Muscle of back (tissue), 13 donors: ENCODE measurements around the gene ARL14EPL. TPM values are rescaled to one million over a fixed set of nuclear protein-coding genes. Genes with fewer than 3 reads are reported as not detected.
A peak's percentile ranks its signal among the peaks of the same experiment; 100 is the strongest.

Source experiments
- DNase-seq, 3 donors: peaks; one replicate each; pipeline versions ENCODE4 v3.0.0 to v3.0.0-alpha.2; 2013
- long read RNA-seq, 9 donors: transcript quantifications; one replicate each; lab custom pipeline, GENCODE V29; 2026
- polyA plus RNA-seq, 10 donors: library from polyadenylated mRNA; unstranded; fragments of 120-200 nt; gene quantifications; one replicate each; pipeline ENCODE4 v1.2.1, GENCODE V29; 2013; ENCODE audit not compliant: insufficient read length in 10 of 10

The ARL14EPL gene
- under 1 TPM in 3 of 10 donors, not detected in 7; 0.09 to 0.19 (median 0.11) TPM for polyA plus RNA-seq
- long read RNA-seq, donor 1 = 0 reads
- long read RNA-seq, donor 2 = 0 reads
- long read RNA-seq, donor 3 = 0 reads
- long read RNA-seq, donor 4 = 0 reads
- long read RNA-seq, donor 5, partial matches to known transcripts = 2,200 of 2,200 reads
- long read RNA-seq, donor 5, other reads (novel, unspliced or antisense) = 0 of 2,200 reads
- long read RNA-seq, donor 6 = 0 reads
- long read RNA-seq, donor 7 = 0 reads
- long read RNA-seq, donor 8 = 0 reads
- long read RNA-seq, donor 9 = 0 reads

GRCh38 chr5:116032094-116032517 lies at the start of gene ARL14EPL:
TSS of gene ARL14EPL (plus strand) at chr5:116032472. CDS start at chr5:116051466, 18,994 bp downstream.
- DNase-seq = peak; percentile 44 to 77 (median 52)

- no peak for DNase-seq
These were observed 48.8 kb upstream of the ARL14EPL start for GRCh38 chr5:115983519-115983918.

GRCh38 chr5:115985802-115986757 lies 46.2 kb upstream of the ARL14EPL start:
- peak in 2 of 3 donors; percentile 49 to 71 for DNase-seq

GRCh38 chr5:115988002-115988401 lies 44.3 kb upstream of the ARL14EPL start:
- no peak for DNase-seq

- DNase-seq = no peak
These were observed 39.4 kb upstream of the ARL14EPL start for GRCh38 chr5:115992848-115993350.

GRCh38 chr5:115995351-115995750 lies 36.9 kb upstream of the ARL14EPL start:
- no peak for DNase-seq

GRCh38 chr5:116002116-116002906 lies 30.0 kb upstream of the ARL14EPL start:
- no peak for DNase-seq

GRCh38 chr5:116004248-116004647 lies 28.0 kb upstream of the ARL14EPL start:
- DNase-seq = no peak

- no peak for DNase-seq
These were observed 22.5 kb upstream of the ARL14EPL start for GRCh38 chr5:116009806-116010205.

- DNase-seq = peak in 1 of 3 donors; percentile 20
These were observed 21.2 kb upstream of the ARL14EPL start for GRCh38 chr5:116011046-116011445.

GRCh38 chr5:116013207-116013785 lies 19.0 kb upstream of the ARL14EPL start:
- DNase-seq = peak in 2 of 3 donors; percentile 9 to 36

- peak in 2 of 3 donors; percentile 16 to 43 for DNase-seq
These were observed 18.3 kb upstream of the ARL14EPL start for GRCh38 chr5:116013936-116014335.

- DNase-seq = no peak
These were observed 8.7 kb upstream of the ARL14EPL start for GRCh38 chr5:116023619-116024018.

GRCh38 chr5:116025866-116026265 lies 6.4 kb upstream of the ARL14EPL start:
- no peak for DNase-seq

GRCh38 chr5:116032991-116033390 lies 719 bp downstream of the ARL14EPL start:
- no peak for DNase-seq

GRCh38 chr5:116035123-116035522 lies 2.9 kb downstream of the ARL14EPL start:
- DNase-seq = no peak

- peak in 1 of 3 donors; percentile 7 for DNase-seq
These were observed 5.1 kb downstream of the ARL14EPL start for GRCh38 chr5:116037236-116037822.

- no peak for DNase-seq
These were observed 6.5 kb downstream of the ARL14EPL start for GRCh38 chr5:116038817-116039216.

- DNase-seq = no peak
These were observed 10.1 kb downstream of the ARL14EPL start for GRCh38 chr5:116042375-116042774.

- no peak for DNase-seq
These were observed 11.8 kb downstream of the ARL14EPL start for GRCh38 chr5:116044073-116044472.

- DNase-seq = no peak
These were observed 13.5 kb downstream of the ARL14EPL start for GRCh38 chr5:116045821-116046220.
